Vagina (tissue), 2 donors: ENCODE measurements around the gene UMODL1.

Source experiments
- CTCF ChIP-seq, 3 experiments: fragments of 450-650 bp in 2 of 3; fragments of 200-600 bp in 1 of 3; sonication (generic) in 1 of 3; IDR thresholded peaks; one replicate each; pipeline ENCODE4 v1.5.1; 2017 to 2019; ENCODE audit warnings: antibody characterized with exemption in 3 of 3, mild to moderate bottlenecking in 2 of 3, moderate library complexity in 2 of 3
- POLR2AphosphoS5 ChIP-seq, 2 donors: sonication (generic); formaldehyde crosslinking; IDR thresholded peaks; one replicate each; pipeline ENCODE4 v1.9.0; 2017; ENCODE audit warnings: antibody characterized with exemption in 2 of 2, mild to moderate bottlenecking in 2 of 2, low read depth in 1 of 2; ENCODE audit not compliant: insufficient read depth in 1 of 2

GRCh38 chr21:42165901-42166300 lies 94.8 kb downstream of the UMODL1 start:
- no peak for TF ChIP-seq POLR2AphosphoS5 (IDR thresholded peaks at IDR 0.05; ENCODE audit: insufficient read depth in 1 of 2, low read depth in 1 of 2)
- TF ChIP-seq CTCF (IDR thresholded peaks at IDR 0.05), result no peak
